ENCODE data around the gene TLE7. TPM values are rescaled to one million over a fixed set of nuclear protein-coding genes. Genes with fewer than 3 reads are reported as not detected.

Gene TLE7
- total RNA-seq, 1 experiment from 2014 or later = not detected

DNA sequence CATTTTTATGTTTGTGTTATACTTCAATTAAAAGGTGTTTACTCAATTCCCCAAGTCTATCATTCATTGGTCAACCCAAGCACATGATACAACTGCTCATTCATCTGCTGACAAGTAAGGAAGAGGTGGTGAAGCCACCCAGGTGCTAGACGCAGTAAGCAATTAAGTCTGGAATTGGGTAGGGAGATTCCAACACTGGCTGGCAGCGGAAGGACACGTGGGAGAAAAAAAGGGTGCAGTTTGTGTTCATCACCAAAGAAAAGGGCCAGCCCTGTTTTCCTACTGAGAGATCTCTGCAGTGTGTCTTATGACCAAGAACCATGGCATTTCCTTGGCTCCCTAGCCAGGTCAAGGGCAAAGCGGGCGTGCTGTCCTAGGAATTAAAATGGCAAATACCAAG lies 32.0 kb upstream of the TLE7 start:
- no peak overlapping the region for H3K56ac ChIP-seq (ENCODE audit: insufficient read length, low read depth, low read length)
- Mint-ChIP-seq H3K27ac (no peak overlapping the region), H3K4me3 (no peak overlapping the region), H3K4me1 (no peaks in the 10 kb centered on the region), H3K27me3 (ENCODE audit: low read depth) (peaks cover 2% of the 10 kb centered on the region; the same call in 1 of the 2 replicates), H3K36me3 (ENCODE audit: insufficient read depth in 1 of 3, low read depth in 3 of 3) (peaks cover 0 to 11% (median 8%) of the 10 kb centered on the region in 3 experiments; a peak in 6 of 7 replicates), H3K9me3 (no peaks in the 10 kb centered on the region)
- H3K4ac ChIP-seq (ENCODE audit: low read depth, low read length) = no peak overlapping the region
- no peaks in the 10 kb centered on the region for H4K20me1 ChIP-seq (ENCODE audit: control insufficient read depth, insufficient read depth, insufficient read length)
- no peak overlapping the region for H3K27ac ChIP-seq (ENCODE audit: insufficient read length, low read depth, low read length)
- TF ChIP-seq, protein P1, sequence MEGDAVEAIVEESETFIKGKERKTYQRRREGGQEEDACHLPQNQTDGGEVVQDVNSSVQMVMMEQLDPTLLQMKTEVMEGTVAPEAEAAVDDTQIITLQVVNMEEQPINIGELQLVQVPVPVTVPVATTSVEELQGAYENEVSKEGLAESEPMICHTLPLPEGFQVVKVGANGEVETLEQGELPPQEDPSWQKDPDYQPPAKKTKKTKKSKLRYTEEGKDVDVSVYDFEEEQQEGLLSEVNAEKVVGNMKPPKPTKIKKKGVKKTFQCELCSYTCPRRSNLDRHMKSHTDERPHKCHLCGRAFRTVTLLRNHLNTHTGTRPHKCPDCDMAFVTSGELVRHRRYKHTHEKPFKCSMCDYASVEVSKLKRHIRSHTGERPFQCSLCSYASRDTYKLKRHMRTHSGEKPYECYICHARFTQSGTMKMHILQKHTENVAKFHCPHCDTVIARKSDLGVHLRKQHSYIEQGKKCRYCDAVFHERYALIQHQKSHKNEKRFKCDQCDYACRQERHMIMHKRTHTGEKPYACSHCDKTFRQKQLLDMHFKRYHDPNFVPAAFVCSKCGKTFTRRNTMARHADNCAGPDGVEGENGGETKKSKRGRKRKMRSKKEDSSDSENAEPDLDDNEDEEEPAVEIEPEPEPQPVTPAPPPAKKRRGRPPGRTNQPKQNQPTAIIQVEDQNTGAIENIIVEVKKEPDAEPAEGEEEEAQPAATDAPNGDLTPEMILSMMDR (conservative IDR thresholded peaks at IDR 0.05) = no peak
- no peak overlapping the region for H4K5ac ChIP-seq (ENCODE audit: insufficient read length, low read depth, low read length)
- no peak overlapping the region for H2BK15ac ChIP-seq (ENCODE audit: low read depth, low read length)
- no peaks in the 10 kb centered on the region for H3K79me2 ChIP-seq (ENCODE audit: insufficient read depth, low read length)
- no peak overlapping the region for H3K18ac ChIP-seq (ENCODE audit: insufficient read length, low read depth, low read length)
- H2BK12ac ChIP-seq (ENCODE audit: insufficient read length, low read depth, low read length) = no peak overlapping the region
- no peak overlapping the region for H3K23ac ChIP-seq (ENCODE audit: insufficient read length, low read depth, low read length)
- no peak overlapping the region for H2AFZ ChIP-seq (ENCODE audit: low read length)
- H2BK20ac ChIP-seq (ENCODE audit: low read depth, low read length, poor library complexity, severe bottlenecking) = no peak overlapping the region
- no peak overlapping the region for H3K14ac ChIP-seq (ENCODE audit: insufficient read depth, low read length)
- H3K9ac ChIP-seq (ENCODE audit: extremely low read depth, insufficient read length, low read length) = no peak overlapping the region
- H2BK5ac ChIP-seq (ENCODE audit: insufficient read length, low read length) = no peak overlapping the region
- no peaks in the 10 kb centered on the region for H3K9me3 ChIP-seq (ENCODE audit: control insufficient read depth, low read depth, low read length)
- H3K23me2 ChIP-seq (ENCODE audit: insufficient read length, low read depth, low read length, poor library complexity, severe bottlenecking) = no peaks in the 10 kb centered on the region
- no peaks in the 10 kb centered on the region for H3K4me1 ChIP-seq (ENCODE audit: insufficient read depth, low read length)
- no peak overlapping the region for H4K91ac ChIP-seq (ENCODE audit: insufficient read length, low read depth, low read length)
- H3K27me3 ChIP-seq (ENCODE audit: insufficient read depth, low read length) = no peaks in the 10 kb centered on the region
- H4K8ac ChIP-seq (replicated peaks; ENCODE audit: insufficient read length, low read depth, low read length) = no peak overlapping the region
- no peaks in the 10 kb centered on the region for H3K79me1 ChIP-seq (ENCODE audit: insufficient read depth, low read depth, low read length, poor library complexity, severe bottlenecking)
- no peak overlapping the region for H3K4me2 ChIP-seq (ENCODE audit: insufficient read depth, insufficient read length, low read length)
- no peak overlapping the region for H3T11ph ChIP-seq (ENCODE audit: low read length)
- no peak overlapping the region for H2BK120ac ChIP-seq (ENCODE audit: low read depth, low read length, poor library complexity, severe bottlenecking)
- DNase-seq = no peak
- WGBS (ENCODE audit: extremely low coverage, insufficient read length, low lambda C conversion rate) = no CpG with 5 or more reads among the region's 5 CpGs
- no peak overlapping the region for H2AK5ac ChIP-seq (ENCODE audit: insufficient read length, low read length)
